GM19099 (cell line): Measurements from ENCODE around the gene PLCB1.

ENCODE experiments used
- POLR2A ChIP-seq: IDR thresholded peaks from 3 replicates; pipeline ENCODE4 v1.6.1; 2011; ENCODE audit warnings: low read depth; ENCODE audit not compliant: insufficient read length; ENCODE audit errors: extremely low read depth

Gene PLCB1

GRCh38 chr20:8212286-8212685, 80.2 kb downstream of the PLCB1 start:
- no peak for TF ChIP-seq POLR2A

GRCh38 chr20:8213270-8213669, 81.2 kb downstream of the PLCB1 start:
- no peak for TF ChIP-seq POLR2A

GRCh38 chr20:8213831-8214587, 81.9 kb downstream of the PLCB1 start:
- no peak for TF ChIP-seq POLR2A

GRCh38 chr20:8215361-8215781, 83.3 kb downstream of the PLCB1 start:
- TF ChIP-seq POLR2A: no peak

GRCh38 chr20:8216375-8217200, 84.5 kb downstream of the PLCB1 start:
- TF ChIP-seq POLR2A: no peak

GRCh38 chr20:8218861-8219260, 86.8 kb downstream of the PLCB1 start:
- no peak for TF ChIP-seq POLR2A

GRCh38 chr20:8219403-8219802, 87.3 kb downstream of the PLCB1 start:
- no peak for TF ChIP-seq POLR2A

GRCh38 chr20:8220716-8221115, 88.7 kb downstream of the PLCB1 start:
- no peak for TF ChIP-seq POLR2A

GRCh38 chr20:8221887-8222419, 89.9 kb downstream of the PLCB1 start:
- TF ChIP-seq POLR2A: no peak

GRCh38 chr20:8223091-8223870, 91.2 kb downstream of the PLCB1 start:
- no peak for TF ChIP-seq POLR2A

- TF ChIP-seq POLR2A: no peak
Observed at GRCh38 chr20:8225658-8226057, 93.6 kb downstream of the PLCB1 start.

GRCh38 chr20:8226106-8226505, 94.0 kb downstream of the PLCB1 start:
- TF ChIP-seq POLR2A: no peak

GRCh38 chr20:8227293-8227692, 95.2 kb downstream of the PLCB1 start:
- TF ChIP-seq POLR2A: no peak

- no peak for TF ChIP-seq POLR2A
Observed at GRCh38 chr20:8228315-8228714, 96.2 kb downstream of the PLCB1 start.

- TF ChIP-seq POLR2A: no peak
Observed at GRCh38 chr20:8229090-8229489, 97.0 kb downstream of the PLCB1 start.
